Measurements from ENCODE around the gene MIA2. TPM values are rescaled to one million over a fixed set of nuclear protein-coding genes. Genes with fewer than 3 reads are reported as not detected.

Gene MIA2
- total RNA-seq, 1 experiment from 2014 or later, result 11.8 TPM

DNA sequence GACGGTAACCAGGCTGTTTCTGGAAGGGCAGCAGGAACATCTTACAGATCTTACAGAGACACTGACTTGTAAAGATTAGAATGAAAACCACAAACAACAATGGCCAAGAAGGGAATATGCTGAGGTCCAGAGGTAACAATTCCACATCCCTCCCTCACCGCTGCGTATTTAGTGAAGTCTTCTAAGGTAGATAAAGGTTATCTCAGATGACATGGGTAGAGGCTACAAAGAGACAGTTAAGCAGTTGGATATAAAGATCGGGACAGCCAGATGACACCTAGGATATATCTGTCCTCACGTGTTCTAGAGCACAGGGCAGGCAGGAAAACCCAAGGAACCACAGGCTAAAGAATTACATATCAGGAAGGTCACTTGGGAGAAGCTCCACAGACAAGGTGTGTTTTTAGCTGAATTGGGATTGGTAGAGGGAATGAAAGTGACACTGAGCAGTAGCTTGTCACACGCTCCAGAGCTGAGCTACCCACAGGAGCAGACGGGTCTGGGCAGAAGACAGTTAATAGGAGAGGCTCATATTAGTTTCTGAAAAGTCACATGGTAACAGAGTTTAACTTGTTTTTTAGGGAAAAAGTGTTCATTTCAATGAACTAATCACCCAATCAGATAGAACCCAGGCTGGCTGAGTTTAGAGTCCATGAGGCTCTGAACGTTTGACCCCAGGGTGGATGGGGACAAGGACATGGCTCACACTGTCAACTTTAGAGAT, 83.3 kb downstream of the MIA2 start:
- DNase-seq (no peak), ATAC-seq (no peak)
- intact Hi-C loops (cut with micrococcal nuclease), result no loop called here
- Histone ChIP-seq H3K4me2 (ENCODE audit: low read length) (no peak overlapping the region), H3K36me3 (ENCODE audit: low read depth, low read length) (peaks cover 6% of the 10 kb centered on the region; the same call in 1 of the 2 replicates), H3K27ac (ENCODE audit: low read length) (no peak overlapping the region), H3F3A (ENCODE audit: low read length, unreplicated experiment) (no peaks in the 10 kb centered on the region), H2AFZ (ENCODE audit: low read length) (no peak overlapping the region), H3K4me3 (ENCODE audit: low read length) (no peak overlapping the region), H3K27me3 (ENCODE audit: low read length) (no peaks in the 10 kb centered on the region), H3K9me2 (replicated peaks; ENCODE audit: low read length) (no peaks in the 10 kb centered on the region), H3K4me1 (ENCODE audit: insufficient read depth, low read length) (0 out of 2 replicates have a peak, but pooled peaks cover 5% of the 10 kb centered on the region), H3K9ac (ENCODE audit: low read length) (no peak overlapping the region), H3K9me3 (ENCODE audit: low read length) (no peaks in the 10 kb centered on the region), H4K20me1 (ENCODE audit: low read length) (no peaks in the 10 kb centered on the region), H3K79me2 (ENCODE audit: low read length) (no peaks in the 10 kb centered on the region)
- BruUV-seq (replicated peaks), result no TSS peak
- ChIA-PET CTCF (no interaction called here), POLR2A (ENCODE audit: unreplicated experiment) (interaction anchor here (0.7 kb wide), 1 partner anchor 146 kb away, joined by 3 read pairs; no protein-coding TSS in a partner anchor)
- TF ChIP-seq, protein P1, sequence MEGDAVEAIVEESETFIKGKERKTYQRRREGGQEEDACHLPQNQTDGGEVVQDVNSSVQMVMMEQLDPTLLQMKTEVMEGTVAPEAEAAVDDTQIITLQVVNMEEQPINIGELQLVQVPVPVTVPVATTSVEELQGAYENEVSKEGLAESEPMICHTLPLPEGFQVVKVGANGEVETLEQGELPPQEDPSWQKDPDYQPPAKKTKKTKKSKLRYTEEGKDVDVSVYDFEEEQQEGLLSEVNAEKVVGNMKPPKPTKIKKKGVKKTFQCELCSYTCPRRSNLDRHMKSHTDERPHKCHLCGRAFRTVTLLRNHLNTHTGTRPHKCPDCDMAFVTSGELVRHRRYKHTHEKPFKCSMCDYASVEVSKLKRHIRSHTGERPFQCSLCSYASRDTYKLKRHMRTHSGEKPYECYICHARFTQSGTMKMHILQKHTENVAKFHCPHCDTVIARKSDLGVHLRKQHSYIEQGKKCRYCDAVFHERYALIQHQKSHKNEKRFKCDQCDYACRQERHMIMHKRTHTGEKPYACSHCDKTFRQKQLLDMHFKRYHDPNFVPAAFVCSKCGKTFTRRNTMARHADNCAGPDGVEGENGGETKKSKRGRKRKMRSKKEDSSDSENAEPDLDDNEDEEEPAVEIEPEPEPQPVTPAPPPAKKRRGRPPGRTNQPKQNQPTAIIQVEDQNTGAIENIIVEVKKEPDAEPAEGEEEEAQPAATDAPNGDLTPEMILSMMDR (conservative IDR thresholded peaks at IDR 0.05; ENCODE audit: low read depth, low read length), result no peak
- TF ChIP-seq EZH2 (IDR thresholded peaks at IDR 0.05; ENCODE audit: low read length, unreplicated experiment) (no peak), EZH2phosphoT487 (IDR thresholded peaks at IDR 0.05; ENCODE audit: borderline replicate concordance, low read length) (no peak)

DNA sequence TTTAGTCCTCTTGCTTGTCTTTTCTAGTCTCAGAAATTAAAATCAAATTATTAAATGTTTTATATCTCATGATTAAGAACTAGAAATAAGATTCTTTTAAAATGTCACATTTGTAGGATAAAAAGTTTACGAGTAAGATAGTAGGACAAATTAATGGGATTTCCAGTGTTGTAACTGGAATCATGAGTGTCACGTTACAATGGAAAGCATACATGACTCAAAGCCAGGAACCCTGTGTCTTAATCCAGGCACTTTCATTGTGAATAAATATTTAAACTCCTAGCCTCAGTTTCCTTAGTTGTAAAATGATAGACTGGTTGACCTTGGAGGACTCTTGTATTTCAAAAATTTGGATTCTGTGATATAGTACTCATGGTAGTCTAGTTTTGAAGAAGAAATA, 84.9 kb downstream of the MIA2 start:
- intact Hi-C loops (cut with micrococcal nuclease), result no loop called here
- no TSS peak for BruUV-seq (replicated peaks)
- no peak for TF ChIP-seq EZH2phosphoT487 (IDR thresholded peaks at IDR 0.05; ENCODE audit: borderline replicate concordance, low read length)
- no peak for TF ChIP-seq EZH2 (IDR thresholded peaks at IDR 0.05; ENCODE audit: low read length, unreplicated experiment)
- TF ChIP-seq, protein P1 (conservative IDR thresholded peaks at IDR 0.05; ENCODE audit: low read depth, low read length), result no peak
- peak; percentile 4 for DNase-seq
- Histone ChIP-seq H3K79me2 (ENCODE audit: low read length) (no peaks in the 10 kb centered on the region), H3K27ac (ENCODE audit: low read length) (no peak overlapping the region), H2AFZ (ENCODE audit: low read length) (no peak overlapping the region), H3K27me3 (ENCODE audit: low read length) (no peaks in the 10 kb centered on the region), H3F3A (ENCODE audit: low read length, unreplicated experiment) (no peaks in the 10 kb centered on the region), H3K9me2 (replicated peaks; ENCODE audit: low read length) (no peaks in the 10 kb centered on the region), H3K4me3 (ENCODE audit: low read length) (no peak overlapping the region), H3K36me3 (ENCODE audit: low read depth, low read length) (peaks cover 3% of the 10 kb centered on the region; the same call in 1 of the 2 replicates), H3K4me2 (ENCODE audit: low read length) (no peak overlapping the region), H3K4me1 (ENCODE audit: insufficient read depth, low read length) (0 out of 2 replicates have a peak, but pooled peaks cover 5% of the 10 kb centered on the region), H4K20me1 (ENCODE audit: low read length) (no peaks in the 10 kb centered on the region), H3K9ac (ENCODE audit: low read length) (no peak overlapping the region), H3K9me3 (ENCODE audit: low read length) (no peaks in the 10 kb centered on the region)
- peak; percentile 56; the same call in 1 of the 2 replicates for ATAC-seq
- CTCF ChIA-PET, result interaction anchor here (0.6 kb wide), 1 partner anchor 87 kb away, joined by 3 read pairs; no protein-coding TSS in a partner anchor
- POLR2A ChIA-PET (ENCODE audit: unreplicated experiment), result no interaction called here

DNA sequence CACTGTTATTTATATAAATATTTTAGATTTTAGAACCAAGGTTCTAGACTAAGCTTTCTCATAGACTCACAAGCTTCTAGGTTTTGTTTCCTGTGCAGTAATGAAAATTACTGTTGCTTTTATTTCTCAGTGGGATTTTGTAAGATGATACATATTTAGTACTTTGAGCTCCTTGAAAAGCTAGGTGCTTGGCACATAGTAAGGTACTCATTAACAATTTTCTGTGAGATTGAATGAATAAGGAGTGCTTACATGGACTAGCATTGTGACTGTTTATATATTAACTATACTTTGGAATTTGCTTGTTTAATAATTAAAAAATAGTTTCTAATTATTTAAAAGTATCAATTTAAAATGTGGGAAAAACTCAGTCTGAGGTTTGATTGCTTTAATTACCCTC, 85.7 kb downstream of the MIA2 start:
- DNase-seq (no peak), ATAC-seq (no peak)
- Histone ChIP-seq H2AFZ (ENCODE audit: low read length) (no peak overlapping the region), H3K79me2 (ENCODE audit: low read length) (no peaks in the 10 kb centered on the region), H3F3A (ENCODE audit: low read length, unreplicated experiment) (no peaks in the 10 kb centered on the region), H3K27me3 (ENCODE audit: low read length) (no peaks in the 10 kb centered on the region), H3K36me3 (ENCODE audit: low read depth, low read length) (peaks cover 3% of the 10 kb centered on the region; the same call in 1 of the 2 replicates), H3K9me3 (ENCODE audit: low read length) (no peaks in the 10 kb centered on the region), H3K4me3 (ENCODE audit: low read length) (no peak overlapping the region), H3K4me2 (ENCODE audit: low read length) (no peak overlapping the region), H4K20me1 (ENCODE audit: low read length) (no peaks in the 10 kb centered on the region), H3K9ac (ENCODE audit: low read length) (no peak overlapping the region), H3K27ac (ENCODE audit: low read length) (no peak overlapping the region), H3K9me2 (replicated peaks; ENCODE audit: low read length) (no peaks in the 10 kb centered on the region), H3K4me1 (ENCODE audit: insufficient read depth, low read length) (0 out of 2 replicates have a peak, but pooled peaks cover 5% of the 10 kb centered on the region)
- CTCF ChIA-PET, result no interaction called here
- BruUV-seq (replicated peaks), result no TSS peak
- POLR2A ChIA-PET (ENCODE audit: unreplicated experiment), result no interaction called here
- TF ChIP-seq, protein P1 (conservative IDR thresholded peaks at IDR 0.05; ENCODE audit: low read depth, low read length), result no peak
- TF ChIP-seq EZH2 (IDR thresholded peaks at IDR 0.05; ENCODE audit: low read length, unreplicated experiment) (no peak), EZH2phosphoT487 (IDR thresholded peaks at IDR 0.05; ENCODE audit: borderline replicate concordance, low read length) (no peak)
- intact Hi-C loops (cut with micrococcal nuclease), result no loop called here

Data from PC-3 (cell line).